Mucosa of stomach (tissue), 1 donor: ENCODE measurements around the gene BPNT1.
"Not testable (repeated sequence)": the region's sequence is repeated elsewhere in the genome, so short reads cannot be mapped to it uniquely, and the experiment has no call there.

Source experiments
- H3K27me3 ChIP-seq: one replicate; pipeline ENCODE4 v1.7.0; 2013; ENCODE audit warnings: mild to moderate bottlenecking, low read length; ENCODE audit not compliant: control insufficient read depth, insufficient read depth
- H3K36me3 ChIP-seq: one replicate; pipeline ENCODE4 v1.7.0; 2013; ENCODE audit warnings: low read length; ENCODE audit not compliant: control insufficient read depth, insufficient read depth
- H3K4me1 ChIP-seq: one replicate; pipeline ENCODE4 v1.7.0; 2013; ENCODE audit warnings: mild to moderate bottlenecking, low read length; ENCODE audit not compliant: control insufficient read depth, insufficient read depth
- H3K4me3 ChIP-seq: one replicate; pipeline ENCODE4 v1.7.0; 2013; ENCODE audit warnings: low read length
- H3K9ac ChIP-seq: one replicate; pipeline ENCODE4 v1.7.0; 2013; ENCODE audit warnings: mild to moderate bottlenecking, low read length, moderate library complexity
- H3K9me3 ChIP-seq: one replicate; pipeline ENCODE4 v1.7.0; 2013; ENCODE audit warnings: mild to moderate bottlenecking, low read length, moderate library complexity; ENCODE audit not compliant: control insufficient read depth
- donor health status: Pancreatic carcinoma.

Gene BPNT1

DNA sequence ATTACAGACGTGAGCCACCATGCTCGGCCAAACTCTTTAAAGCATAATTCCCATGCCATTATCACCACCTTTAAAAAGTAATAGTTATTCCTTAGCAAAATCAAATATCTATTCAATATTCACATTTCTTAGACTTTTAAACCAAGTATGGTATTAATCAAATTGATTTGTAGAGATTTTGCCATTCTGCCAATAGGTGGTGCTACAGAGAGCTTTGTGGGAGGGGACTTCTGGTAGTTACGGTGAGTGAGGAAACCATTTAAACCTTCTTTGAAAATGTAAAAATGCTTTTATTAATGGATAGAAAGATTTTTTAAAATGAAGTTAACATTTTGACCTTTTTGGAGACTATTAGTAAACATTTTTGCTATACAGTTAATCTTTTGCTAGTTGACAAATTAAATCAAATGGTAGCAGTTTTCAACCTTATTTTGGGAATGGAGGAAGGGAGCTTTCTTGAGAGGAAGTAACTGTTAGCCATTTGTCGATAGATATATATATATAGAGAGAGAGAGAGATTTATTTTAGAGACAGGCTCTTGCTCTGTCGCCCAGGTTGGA, 23.6 kb upstream of the BPNT1 start:
- Histone ChIP-seq H3K4me3 (no peak overlapping the region), H3K27me3 (no peaks in the 10 kb centered on the region), H3K4me1 (no peaks in the 10 kb centered on the region), H3K36me3 (no peaks in the 10 kb centered on the region), H3K9ac (no peak overlapping the region), H3K9me3 (no peaks in the 10 kb centered on the region)

DNA sequence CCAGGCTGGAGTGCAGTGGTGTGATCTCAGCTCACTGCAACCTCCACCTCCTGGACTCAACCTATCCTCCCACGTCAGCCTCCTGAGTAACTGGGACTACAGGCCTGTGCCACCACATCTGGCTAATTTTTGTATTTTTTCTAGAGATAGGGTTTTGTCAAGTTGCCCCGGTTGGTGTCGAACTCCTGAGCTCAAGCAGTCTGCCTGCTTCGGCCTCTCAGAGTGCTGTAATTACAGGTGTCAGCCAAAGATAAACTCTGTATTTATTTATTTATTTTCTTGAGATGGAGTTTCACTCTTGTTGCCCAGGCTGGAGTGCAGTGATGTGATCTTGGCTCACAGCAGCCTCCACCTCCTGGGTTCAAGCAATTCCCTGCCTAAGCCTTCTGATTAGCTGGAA, 23.0 kb upstream of the BPNT1 start:
- not testable (repeated sequence) for H3K36me3 ChIP-seq, H3K9me3 ChIP-seq, H3K27me3 ChIP-seq, H3K4me3 ChIP-seq, H3K9ac ChIP-seq, H3K4me1 ChIP-seq

DNA sequence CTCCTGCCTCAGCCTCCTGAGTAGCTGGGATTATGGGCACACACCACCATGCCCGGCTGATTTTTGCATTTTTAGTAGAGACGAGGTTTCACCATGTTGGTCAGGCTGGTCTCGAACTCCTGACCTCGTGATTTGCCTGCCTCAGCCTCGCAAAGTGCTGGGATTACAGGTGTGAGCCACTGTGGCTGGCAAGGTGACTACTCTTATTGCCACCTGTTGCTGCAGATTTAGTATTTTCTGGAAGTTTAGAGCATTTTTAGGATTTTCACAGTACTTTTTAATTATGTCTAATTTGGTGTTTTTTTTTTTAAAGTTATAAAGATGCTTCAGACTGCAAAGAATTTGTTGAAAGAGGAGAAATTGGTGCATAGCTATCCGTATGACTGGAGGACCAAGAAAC, 20.9 kb upstream of the BPNT1 start:
- H3K36me3 ChIP-seq, H3K4me3 ChIP-seq: not testable (repeated sequence)

DNA sequence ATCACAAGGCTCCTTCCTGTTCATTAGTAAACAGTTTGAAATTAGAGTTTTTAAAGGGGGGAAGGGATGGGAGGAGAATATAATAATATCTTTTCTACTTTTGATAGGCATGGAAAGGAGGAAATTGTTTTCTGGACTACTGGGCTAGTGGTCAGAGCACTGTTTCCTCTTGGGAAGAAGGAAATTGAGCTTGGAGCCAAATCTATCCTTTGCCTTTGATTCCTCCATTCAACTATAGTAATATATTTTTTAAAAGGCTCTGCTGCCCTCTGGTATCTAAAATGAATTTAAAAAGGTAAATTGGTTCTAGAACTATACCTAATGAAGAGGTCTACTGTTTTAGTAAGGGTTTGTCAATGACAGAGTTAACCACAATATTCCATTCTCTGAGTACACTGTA, 10.2 kb upstream of the BPNT1 start:
- Histone ChIP-seq H3K9ac (no peak overlapping the region), H3K9me3 (no peaks in the 10 kb centered on the region), H3K4me1 (no peaks in the 10 kb centered on the region), H3K27me3 (no peaks in the 10 kb centered on the region), H3K4me3 (no peak overlapping the region), H3K36me3 (peaks cover 5% of the 10 kb centered on the region)

More for the DNA sequence above, 20.9 kb upstream of the BPNT1 start:
- not testable (repeated sequence) for H3K4me1 ChIP-seq, H3K9ac ChIP-seq, H3K9me3 ChIP-seq, H3K27me3 ChIP-seq

DNA sequence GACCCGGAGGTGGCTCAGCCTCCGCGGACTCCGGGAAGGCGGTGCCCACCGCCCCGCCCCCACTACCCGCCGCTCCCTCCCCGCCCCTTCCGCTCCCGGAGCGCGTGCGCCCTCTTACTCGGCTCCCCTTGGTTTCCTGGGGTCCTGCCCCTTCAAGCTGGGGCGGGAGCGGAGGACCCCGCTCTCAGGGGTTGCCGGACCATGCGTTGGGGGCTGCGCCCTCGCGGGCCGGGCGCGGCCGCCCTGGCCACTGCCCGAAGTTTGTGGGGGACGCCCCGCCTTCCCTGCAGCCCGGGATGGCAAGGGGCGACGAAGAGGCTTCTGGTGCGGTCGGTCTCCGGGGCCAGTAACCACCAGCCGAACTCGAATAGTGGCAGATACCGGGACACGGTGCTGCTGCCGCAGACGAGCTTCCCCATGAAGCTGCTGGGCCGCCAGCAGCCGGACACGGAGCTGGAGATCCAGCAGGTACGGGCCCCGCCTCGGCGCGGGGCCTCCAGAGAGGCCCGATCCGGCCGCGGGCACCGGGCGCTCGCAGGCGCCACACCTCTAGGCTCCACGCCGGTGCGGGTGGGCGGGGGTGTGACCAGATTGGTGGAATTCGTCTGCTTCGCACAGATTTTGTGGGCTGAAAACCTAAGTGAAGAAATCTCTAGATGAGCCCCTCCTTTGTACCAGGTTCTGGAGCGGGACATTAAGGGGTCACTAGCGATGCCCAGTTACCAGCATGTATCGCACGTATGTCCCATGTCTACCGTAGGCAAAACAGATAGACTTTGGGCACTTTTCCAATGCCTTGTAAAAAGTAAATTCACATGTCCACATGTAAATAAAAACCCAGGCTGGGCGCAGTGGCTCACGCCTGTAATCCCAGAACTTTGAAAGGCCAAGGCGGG, 4.7 kb upstream of the BPNT1 start, which contains the start of gene IARS2:
Gene IARS2 (plus strand): TSS at position 117 of the 896 bp plus-strand sequence. CDS start 85 bp downstream, at position 202.
- H3K9ac ChIP-seq: peak within 1 kb of the TSS; percentile 81
- no peaks in the 10 kb centered on the region for H3K36me3 ChIP-seq
- no peaks in the 10 kb centered on the region for H3K9me3 ChIP-seq
- no peaks in the 10 kb centered on the region for H3K4me1 ChIP-seq
- H3K27me3 ChIP-seq: no peaks in the 10 kb centered on the region
- peak within 1 kb of the TSS; percentile 49 for H3K4me3 ChIP-seq

GRCh38 chr1:220093361-220094015, 3.9 kb upstream of the BPNT1 start:
- Histone ChIP-seq H3K36me3 (no peaks in the 10 kb centered on the region), H3K27me3 (no peaks in the 10 kb centered on the region), H3K9ac (no peak overlapping the region), H3K9me3 (no peaks in the 10 kb centered on the region), H3K4me3 (no peak overlapping the region), H3K4me1 (no peaks in the 10 kb centered on the region)

DNA sequence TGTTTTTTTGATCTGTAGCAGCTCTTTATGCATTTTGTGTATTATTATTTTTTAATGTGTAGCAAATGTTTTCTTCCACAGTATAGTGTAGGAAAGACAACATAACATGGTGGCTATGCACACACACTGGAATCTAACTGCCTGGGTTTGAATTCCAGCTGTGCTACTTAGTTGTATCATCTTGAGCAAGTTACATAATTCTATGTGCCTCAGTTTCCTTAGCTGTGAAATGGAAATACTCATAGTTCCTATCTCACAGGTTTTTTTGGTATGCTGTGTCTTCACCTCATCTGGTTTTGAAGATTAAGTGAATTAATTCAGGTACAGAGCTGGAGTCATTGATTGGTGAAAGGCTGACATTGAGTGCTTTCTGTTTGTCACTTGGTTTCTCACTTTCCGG, 3.1 kb upstream of the BPNT1 start:
- no peak overlapping the region for H3K4me3 ChIP-seq
- no peaks in the 10 kb centered on the region for H3K36me3 ChIP-seq
- no peaks in the 10 kb centered on the region for H3K27me3 ChIP-seq
- H3K9me3 ChIP-seq: no peaks in the 10 kb centered on the region
- no peak overlapping the region for H3K9ac ChIP-seq
- H3K4me1 ChIP-seq: no peaks in the 10 kb centered on the region

GRCh38 chr1:220086261-220086686, 3.3 kb downstream of the BPNT1 start:
- not testable (repeated sequence) for H3K4me1 ChIP-seq, H3K27me3 ChIP-seq, H3K4me3 ChIP-seq, H3K36me3 ChIP-seq, H3K9ac ChIP-seq, H3K9me3 ChIP-seq

DNA sequence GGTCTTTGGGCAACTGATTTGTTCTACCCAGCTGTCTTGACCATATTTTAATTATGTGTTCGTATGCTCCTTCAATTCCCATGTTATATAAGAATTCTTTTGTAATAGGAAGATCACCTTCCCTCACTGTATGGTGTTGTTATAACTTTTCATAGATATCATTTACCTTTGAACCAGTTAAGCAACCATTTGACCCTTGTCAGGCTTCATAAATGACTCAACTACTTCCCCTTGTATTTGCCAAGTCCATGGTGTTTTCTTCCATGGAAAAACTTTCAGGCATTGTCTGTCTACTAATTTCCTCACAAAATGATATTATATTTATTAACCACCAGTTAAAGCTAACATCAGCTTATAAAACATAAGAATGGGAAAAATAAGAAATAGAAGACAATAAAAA, 5.1 kb downstream of the BPNT1 start:
- Histone ChIP-seq H3K36me3 (no peaks in the 10 kb centered on the region), H3K4me3 (no peak overlapping the region), H3K4me1 (peaks cover 9% of the 10 kb centered on the region), H3K9me3 (no peaks in the 10 kb centered on the region), H3K27me3 (no peaks in the 10 kb centered on the region), H3K9ac (no peak overlapping the region)

- Histone ChIP-seq H3K9me3 (no peaks in the 10 kb centered on the region), H3K27me3 (no peaks in the 10 kb centered on the region), H3K9ac (no peak overlapping the region), H3K4me3 (no peak overlapping the region), H3K36me3 (peaks cover 2% of the 10 kb centered on the region), H3K4me1 (no peaks in the 10 kb centered on the region)
Observed at GRCh38 chr1:220077887-220078286, 11.7 kb downstream of the BPNT1 start.

DNA sequence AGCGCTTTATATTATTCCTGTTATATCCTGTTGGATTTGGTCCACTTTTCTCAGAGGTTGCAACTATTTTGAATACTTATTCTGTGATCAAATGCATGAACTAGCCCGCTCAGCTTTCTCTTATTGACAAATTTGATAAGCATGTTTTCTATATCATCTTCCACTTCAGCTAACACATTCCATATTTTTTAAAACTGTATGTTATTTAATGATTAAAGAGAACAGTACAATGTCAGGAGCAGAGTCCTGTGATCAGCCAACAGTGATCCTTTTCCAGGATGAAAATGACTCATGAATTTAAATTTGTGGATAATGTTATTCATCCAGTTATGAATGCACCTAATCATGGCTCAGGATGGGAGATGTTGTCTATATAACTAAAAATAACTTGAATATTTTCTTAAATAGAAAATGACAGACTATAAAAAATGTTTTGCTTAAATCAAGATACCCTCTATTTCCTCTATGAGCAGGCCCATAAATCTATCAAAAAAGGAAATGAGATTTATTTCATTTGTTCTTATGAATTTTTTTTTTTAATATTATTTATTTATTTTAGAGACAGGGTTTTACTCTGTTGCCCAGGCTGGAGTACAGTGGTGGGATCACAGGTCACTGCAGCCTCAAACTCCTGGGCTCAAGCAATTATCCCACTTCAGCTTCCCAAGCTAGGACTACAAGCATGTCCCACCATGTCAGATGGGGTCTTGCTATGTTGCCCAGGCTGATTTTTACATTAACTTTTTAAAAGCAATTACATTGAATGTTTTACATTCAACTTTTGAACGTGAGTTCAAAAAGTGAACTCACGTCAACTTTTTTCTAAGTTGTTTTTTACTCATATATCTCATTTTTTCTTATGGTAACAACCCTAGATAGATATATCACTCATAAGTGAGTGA, 12.5 kb downstream of the BPNT1 start:
- Histone ChIP-seq H3K9me3 (no peaks in the 10 kb centered on the region), H3K4me1 (no peaks in the 10 kb centered on the region), H3K9ac (no peak overlapping the region), H3K36me3 (peaks cover 8% of the 10 kb centered on the region), H3K4me3 (no peak overlapping the region), H3K27me3 (no peaks in the 10 kb centered on the region)
